Stimulated activated CD8-positive, alpha-beta memory T cell treated with anti-CD3 and anti-CD28 coated beads, Interleukin-2, amount 100 ng/mL, for 48 hours (primary cell): ENCODE data around the gene CREB3L4.
"Not testable (repeated sequence)": the region's sequence is repeated elsewhere in the genome, so short reads cannot be mapped to it uniquely, and the experiment has no call there.

ENCODE experiments used
- DNase-seq, 2 donors: peaks; one replicate each; pipeline ENCODE4 v3.0.0-alpha.2; 2020; ENCODE audit warnings: low read depth in 2 of 2

CREB3L4 gene

DNA sequence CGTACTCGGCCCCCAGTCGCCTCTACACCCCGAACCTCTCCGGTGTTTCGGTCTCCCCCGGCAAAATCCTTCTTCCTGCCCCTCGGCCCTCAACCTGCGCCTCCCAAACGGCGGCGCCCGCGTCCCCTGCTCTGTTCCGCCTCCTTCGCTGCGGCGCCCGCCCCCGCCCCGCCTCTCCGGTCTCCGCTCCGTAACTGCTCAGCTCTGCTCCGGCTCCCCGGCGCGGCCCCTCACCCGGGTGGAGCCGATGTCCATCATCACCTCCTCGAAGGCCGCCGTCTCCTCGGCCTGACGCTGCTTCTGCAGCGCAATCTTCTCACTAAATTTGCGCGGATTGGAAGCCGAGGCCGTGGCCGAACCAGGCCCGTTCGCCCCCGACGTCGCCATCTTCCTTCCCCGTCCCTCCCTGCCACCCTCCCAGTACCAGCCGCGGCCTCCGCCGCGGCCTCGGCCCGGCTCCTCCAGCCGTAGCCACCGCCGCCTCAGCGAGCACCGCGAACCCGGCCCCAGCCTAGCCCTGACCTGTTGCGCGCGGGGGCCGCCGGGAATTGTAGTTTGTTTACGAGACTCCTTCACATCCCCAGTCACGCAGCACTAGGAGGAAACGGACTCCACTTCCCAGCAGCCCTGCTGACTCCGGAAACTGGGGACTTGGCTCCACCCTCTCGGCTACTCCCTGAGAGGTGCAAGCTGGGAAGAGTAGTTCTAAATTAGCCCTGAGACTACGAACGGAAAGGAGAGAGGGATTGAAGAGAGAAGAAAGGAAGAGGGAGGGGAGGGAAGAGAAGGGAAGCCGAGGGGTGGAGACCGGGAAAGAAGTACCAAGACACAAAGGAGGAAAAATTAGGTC, 9.4 kb upstream of the CREB3L4 start, which contains the start of gene CRTC2:
CRTC2 (minus strand) TSS at position 502 of the 850 bp plus-strand sequence; CDS start at position 387, 115 bp downstream.
- DNase-seq, result peak; percentile 92 to 95

DNA sequence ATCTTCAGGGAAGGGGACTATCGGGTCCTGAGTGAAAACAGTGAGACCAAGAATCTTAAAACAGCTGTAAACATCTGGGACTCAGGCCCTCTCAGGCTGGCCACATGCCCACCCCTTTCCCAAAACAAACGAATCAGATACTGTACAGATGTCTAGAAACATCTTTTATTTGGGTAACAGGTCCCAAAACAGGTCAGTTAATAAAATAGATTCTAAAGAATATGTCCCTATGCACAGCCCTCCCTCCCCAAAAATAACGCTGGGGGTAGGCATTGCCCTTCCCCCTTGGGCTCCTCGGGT, 8.8 kb upstream of the CREB3L4 start:
- DNase-seq, result no peak

DNA sequence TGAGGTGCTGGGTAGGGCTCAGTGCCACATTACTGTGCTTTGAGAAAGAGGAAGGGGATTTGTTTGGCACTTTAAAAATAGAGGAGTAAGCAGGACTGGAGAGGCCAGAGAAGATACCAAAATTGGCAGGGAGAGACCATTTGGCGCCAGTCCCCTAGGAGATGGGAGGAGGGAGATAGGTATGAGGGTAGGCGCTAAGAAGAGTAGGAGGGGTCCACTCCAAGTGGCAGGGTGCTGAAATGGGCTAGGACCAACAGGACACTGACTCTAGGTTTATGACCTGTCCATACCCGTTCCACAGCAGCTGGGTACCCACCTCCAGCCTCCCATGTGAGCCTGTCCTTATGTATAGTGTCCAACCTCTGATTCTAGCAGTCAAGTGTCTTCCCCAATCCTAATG, 8.2 kb upstream of the CREB3L4 start:
- no peak for DNase-seq

DNA sequence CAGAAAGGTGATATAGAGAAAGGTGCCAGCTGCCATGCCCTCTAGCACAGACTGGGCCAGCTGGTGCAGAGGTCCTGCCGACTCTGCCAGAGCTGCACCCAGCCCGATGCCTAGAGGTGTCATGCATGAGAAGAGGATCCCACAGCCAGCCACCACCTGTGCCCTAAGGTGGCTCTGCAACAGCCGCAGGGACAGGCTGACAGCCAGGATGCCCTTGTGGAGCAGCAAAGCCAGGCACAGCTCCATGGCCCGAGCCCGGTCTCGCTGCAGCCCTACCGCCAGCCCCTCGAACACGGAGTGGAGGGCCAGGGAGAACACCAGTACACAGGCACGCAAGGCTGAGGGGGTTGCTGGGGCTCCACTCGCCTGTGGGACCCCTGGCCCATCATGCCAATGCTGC, 7.5 kb upstream of the CREB3L4 start:
- no peak for DNase-seq

DNA sequence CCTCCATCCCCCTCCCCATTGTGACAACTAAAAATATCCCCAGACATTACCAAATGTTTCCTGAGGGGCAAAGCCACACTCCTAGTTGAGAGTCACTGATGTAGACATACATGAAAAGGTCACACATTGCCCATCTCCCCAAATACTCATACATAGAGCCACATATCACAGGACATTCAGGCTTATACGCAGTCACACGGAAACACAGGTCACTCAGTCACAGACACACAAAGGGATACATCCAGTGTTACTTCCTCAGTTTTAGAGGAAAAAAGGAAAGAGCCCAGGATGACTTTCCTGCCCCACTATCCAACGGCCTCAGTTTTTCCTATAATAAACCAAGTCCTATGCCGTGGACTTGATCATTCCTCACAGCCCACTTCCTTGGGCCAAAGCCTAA, 6.3 kb upstream of the CREB3L4 start:
- DNase-seq, result no peak

DNA sequence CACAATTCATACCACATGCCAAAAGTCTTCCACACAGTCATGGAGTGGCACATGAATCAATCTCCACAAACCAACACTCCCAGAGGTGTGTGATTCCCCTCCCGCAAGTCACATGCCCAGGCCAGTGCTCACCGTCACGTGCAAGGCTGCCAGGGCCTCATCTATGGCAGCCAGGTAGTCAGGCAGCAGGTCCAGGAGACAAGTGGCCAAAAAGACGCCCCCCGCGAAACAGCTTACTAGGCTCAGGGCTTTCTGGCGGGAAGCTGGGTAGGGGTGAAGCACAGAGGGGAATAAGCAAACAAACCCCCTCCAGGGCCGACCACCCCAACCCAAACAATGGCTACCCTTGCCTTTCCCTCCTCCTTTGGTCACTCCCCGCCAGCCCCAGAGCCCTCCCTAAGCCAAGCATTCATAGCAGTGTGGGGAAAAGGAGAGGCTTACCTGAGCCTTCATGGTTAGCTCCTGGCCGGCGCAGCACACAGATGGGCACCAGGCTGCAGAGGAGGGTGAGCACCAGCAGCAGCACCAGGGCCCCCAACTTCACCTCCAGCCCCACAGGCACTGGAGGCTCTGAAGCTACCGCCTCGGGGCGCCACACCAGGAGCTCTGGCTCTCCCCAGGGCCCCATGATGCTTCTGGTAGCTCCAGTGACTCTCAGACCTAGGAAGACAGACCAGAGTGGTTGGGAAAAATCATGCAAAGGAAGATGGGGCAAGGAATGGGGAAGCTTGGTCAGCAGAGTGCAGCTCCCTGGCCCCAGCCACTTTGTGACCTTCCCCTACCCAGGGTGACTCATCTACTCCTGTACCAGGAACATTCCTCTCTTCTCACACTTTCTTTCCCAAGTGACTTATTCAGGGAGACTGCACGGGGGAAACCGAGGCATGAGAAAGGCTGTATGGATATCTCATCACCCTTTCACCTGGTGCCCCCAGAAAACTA, 5.3 kb upstream of the CREB3L4 start:
- DNase-seq, result no peak

DNA sequence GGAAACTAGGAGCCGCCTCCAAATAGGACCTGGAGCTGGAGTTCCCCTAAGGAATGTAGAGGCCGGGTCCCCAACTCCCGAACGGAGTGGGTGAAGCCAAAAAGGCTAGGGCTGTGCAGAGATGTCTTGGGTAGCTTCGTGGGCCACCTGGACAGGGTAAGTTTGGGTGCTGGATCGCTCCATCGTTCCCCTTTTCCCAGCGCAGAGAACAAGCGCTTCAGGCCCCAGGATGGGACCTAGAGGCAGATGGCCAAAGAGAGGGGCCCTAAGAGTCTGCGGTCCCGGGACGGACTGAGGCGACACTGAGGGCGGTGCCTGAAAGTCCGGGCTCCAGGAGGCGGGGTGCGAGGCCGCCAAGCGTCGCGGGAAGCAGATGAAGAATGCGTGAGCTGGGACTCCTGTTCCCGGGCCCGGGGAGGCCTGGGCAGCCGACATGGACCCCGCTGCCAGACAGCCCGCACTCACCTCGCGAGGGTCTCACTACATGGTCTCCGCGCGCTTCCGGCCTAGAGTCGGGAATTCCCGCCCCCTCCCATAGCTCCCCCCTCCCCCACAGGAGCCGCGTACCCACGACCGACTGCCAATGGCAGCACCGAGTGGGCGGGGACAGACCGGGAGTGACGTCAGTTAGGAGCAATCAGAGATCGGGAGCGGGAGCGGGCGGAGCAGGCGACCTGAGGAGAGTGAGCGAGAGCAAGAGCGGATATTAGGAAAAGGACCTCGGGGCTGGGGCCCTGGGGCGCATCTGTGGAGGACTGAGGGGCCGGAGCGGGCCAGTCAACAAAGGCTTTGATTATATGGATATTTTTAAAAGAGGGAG, 4.5 kb upstream of the CREB3L4 start, which contains the start of gene SLC39A1:
SLC39A1 (minus strand) TSS at position 508 of the 820 bp plus-strand sequence. CDS start 822 bp downstream, outside the sequence.
- DNase-seq, result peak; percentile 95 to 96

DNA sequence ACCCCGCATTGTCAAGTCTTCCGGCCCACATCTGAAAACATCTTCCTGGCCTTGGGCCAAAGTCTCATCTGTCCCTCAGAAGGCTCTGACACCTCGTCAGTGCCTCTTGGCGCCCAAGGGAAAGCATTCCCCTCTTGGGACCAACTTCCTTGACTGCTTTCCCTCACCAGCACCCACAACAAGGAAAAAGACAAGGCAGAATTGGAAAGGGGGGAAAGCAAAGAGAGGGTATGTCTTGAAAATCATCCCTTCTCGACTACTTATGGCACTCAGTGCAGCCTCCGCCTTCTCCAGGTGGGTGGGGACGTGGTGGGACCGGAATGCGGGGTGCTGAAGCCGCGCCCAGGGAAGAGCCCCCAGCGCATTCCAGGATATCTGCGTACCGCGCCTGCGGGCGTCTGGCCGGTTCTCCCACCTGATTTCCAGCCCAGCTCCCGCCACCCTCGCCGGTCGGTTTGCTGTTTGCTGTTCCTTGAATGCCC, 3.8 kb upstream of the CREB3L4 start:
- no peak for DNase-seq

DNA sequence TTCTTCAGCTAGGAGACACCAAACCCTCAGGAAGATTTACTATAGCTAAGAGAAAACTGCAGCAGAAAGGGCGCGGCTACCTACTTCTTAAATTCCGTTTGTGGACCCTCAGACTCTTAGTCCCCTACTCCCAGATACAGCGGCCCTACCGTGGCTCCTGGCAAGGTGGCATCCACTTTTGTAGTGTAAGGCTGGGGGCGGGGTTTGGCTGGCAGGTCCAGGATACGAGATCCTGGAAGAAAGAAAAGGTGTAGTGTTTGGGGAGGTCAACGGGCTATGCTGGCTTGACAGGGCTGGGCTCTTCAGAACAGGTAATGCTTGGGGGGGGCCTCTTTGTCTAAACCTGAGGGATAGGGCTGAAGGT, 280 bp downstream of the CREB3L4 start:
- DNase-seq, result no peak

DNA sequence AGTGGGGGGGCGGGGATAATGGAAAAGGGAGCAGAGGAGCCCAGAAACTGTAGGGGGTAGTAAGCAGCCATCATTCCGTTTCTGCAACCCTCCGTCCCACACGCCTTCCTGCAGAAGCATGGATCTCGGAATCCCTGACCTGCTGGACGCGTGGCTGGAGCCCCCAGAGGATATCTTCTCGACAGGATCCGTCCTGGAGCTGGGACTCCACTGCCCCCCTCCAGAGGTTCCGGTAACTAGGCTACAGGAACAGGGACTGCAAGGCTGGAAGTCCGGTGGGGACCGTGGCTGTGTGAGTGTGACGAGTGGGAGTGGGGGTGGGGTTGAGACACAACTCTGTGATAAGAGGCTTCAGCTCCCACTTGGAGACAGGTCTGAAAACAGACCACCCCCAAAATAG, 706 bp downstream of the CREB3L4 start:
- DNase-seq, result no peak

DNA sequence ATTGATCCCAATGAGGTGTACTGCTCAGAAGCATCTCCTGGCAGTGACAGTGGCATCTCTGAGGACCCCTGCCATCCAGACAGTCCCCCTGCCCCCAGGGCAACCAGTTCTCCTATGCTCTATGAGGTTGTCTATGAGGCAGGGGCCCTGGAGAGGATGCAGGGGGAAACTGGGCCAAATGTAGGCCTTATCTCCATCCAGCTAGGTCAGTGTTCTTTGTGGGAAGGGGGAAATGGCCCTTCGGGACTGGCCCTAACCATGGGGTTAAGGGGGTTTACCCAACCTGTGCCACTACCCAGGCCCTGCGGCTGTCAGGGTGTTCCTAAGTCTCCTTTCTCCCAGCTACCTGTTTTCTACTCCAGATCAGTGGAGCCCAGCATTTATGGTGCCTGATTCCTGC, 1.3 kb downstream of the CREB3L4 start:
- no peak for DNase-seq

DNA sequence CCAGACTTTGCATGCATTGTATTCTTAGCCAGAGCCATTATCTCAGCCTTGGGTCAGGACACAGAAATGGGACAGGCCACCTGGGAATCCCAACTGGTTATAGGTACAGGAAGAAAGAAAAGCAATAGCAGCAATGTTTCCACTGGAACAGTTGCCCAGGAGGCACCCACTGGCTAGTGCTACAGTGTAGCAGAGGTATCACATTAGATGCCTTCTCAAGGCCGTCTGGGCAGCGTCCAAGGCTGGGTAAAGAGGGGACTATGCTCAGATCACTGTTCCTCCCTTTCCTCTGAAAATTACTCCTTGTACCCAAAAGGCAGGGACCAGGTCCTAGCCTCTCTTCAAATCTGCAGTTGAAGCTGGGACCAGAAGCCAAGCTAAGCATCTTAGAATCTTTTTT, 2.6 kb downstream of the CREB3L4 start:
- DNase-seq, result no peak

DNA sequence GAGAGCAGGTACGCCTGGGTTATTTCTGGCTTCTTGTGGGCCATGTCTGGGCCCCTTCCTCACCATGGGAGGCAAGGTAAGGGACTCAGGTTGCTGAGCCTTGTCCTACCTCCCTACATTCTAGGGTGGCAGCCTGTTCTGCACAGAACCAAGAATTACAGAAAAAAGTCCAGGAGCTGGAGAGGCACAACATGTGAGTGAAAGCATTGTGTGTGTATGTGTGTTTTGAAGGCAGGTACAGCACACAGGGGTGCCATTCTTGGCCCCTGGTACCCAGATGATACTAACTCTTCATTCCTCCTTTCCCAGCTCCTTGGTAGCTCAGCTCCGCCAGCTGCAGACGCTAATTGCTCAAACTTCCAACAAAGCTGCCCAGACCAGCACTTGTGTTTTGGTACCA, 5.4 kb downstream of the CREB3L4 start:
- no peak for DNase-seq

DNA sequence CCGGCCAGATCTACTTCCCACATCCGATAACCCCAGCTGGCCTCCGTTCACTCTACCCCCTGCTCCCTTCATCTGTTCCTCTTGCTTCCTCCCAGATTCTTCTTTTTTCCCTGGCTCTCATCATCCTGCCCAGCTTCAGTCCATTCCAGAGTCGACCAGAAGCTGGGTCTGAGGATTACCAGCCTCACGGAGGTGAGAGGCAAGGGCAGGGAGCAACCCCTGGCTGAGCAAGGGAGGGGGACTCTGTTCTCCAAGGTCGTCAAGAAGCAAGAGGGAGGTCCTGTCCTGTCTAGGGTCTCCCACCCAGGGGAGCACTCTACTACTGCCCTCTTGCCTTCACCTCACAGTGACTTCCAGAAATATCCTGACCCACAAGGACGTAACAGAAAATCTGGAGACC, 5.8 kb downstream of the CREB3L4 start:
- DNase-seq, result no peak

DNA sequence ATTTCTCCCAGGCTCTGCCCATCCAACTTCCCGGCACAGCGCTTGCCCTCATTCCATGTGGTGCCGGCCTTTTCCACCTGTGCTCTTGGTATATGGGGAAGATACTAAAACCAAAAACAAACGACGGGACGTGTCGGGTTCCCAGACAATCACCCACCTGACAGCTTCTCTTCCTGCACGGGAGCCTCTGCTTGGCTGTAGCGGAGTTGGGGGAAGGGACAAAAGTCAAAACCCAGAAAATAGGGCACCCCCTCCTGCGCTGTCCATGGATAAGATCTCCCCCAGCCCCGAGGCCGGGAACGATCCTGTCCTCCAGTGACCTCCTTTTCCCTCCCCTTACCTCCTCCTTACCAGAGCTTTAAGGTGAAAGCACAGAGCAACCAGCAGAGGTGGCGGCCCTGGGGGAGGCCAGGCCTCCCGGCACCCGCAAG, 9.1 kb downstream of the CREB3L4 start:
- no peak for DNase-seq

DNA sequence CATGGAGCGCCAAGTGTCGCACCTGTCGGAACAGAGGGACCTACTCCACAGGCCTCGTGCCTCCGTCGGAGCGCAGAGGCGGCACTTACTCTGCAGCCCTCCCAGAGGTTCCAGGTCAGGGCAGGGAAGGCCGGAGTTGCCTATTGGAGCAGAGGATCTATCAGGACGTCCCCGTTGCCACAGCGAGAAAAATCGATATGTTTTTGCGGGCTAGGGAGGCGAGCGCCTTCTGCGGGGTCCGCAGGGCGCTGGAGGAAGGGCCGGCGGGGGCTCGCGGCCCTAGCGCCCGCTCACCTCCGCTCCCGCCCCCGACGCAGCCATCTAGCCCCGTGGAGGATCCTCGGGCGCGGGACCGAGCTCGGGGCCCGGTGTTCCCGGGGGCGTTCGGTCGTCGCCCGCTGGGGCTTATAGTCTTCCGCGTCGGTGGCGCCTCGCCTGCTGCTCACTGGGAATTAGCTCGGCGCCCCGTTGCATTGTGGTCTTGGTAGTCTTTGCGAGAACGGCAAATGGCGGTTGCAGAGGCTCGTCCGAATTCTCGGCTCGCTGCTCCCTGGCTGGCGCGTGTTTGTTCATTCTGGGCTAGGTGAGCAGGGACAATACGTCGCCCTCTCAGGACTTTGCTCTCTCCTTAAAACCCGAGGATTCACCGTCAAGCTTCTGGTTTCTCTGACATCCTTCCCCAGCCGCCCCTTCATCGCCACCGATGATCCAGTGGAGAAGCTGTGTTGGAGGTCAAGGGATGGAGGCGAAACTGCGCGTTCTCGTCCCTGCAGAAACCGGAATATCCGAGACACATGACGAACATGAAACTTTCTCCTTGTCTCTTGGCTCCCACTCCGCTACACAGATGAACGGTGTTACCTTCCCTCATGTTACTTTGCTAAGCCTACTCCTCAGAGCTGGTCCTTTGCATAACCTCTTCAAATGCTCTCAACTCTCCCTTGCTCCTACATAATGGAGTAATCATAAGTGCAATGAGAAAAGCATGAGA, 9.8 kb downstream of the CREB3L4 start, which contains the start of gene JTB:
JTB (minus strand) TSS at position 425 of the 991 bp plus-strand sequence; CDS start at position 3, 422 bp downstream.
- DNase-seq, result peak; percentile 74 to 78

DNA sequence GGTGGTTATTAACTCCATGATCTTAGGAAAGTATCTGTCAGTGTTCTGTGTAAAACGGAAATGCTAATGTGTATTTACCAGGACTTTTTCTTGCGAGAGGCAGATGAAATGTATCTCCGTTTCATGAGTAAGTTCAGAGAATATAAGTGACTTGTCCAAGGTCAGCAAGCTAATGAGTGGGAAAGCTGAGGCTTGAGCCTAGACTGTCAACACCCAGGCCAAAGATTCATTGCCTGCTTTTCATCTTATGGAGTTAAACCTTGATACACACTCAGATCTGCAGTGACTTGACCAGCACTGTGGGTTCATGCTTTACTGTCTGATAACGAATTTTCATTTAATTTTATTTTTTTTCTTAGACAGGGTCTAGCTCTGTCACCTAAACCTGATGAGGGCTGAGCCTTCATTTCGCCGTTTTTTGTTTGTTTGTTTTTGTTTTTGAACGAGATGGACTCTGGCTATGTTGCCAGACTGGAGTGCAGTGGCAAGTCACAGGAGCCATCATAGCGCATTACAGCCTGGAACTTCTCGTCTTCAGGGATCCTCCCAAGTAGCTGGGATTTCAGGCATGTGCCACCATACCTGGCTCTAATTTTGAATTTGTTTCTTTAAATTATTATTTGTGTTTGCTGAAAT, 10.7 kb downstream of the CREB3L4 start:
- no peak for DNase-seq

DNA sequence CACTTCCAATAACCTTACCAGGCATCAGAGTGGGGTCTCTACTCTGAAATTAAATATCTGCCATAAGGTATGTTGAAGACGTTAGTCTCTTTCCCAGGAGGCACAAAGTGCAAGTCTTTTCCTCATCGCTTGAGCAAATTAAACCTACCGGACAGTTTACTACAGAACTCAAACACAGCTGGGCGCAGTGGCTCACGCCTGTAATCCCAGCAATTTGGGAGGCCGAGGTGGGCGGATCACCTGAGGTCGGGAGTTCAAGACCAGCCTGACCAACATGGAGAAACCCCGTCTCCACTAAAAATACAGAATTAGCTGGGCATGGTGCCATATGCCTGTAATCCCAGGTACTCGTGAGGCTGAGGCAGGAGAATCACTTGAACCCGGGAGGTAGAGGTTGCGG, 11.4 kb downstream of the CREB3L4 start:
- not testable (repeated sequence) for DNase-seq

DNA sequence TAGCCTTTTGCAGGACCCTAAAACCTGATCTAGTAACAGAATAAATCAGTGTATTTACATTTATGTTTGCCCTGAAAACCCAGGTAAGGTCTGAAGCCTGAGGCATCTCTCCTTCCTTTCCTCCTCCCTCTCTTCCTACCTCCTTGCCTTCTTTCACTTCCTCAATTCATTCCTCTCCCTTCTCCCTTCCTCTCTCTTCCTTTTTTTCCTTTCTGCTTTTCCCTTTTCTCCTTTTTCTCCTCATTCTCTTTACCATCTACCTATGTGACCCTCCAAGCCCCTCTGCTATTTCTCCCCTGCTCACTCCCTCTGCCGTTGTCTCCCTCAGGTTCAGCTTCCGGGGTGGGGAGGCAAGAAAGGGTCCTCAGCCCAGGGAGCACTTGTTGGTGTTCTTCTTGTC, 14.0 kb downstream of the CREB3L4 start:
- not testable (repeated sequence) for DNase-seq
